ENCODE measurements around the gene S1PR2.

GRCh38 chr19:10246511-10246910, 15.4 kb upstream of the S1PR2 start:
- TF ChIP-seq CTCF (IDR thresholded peaks at IDR 0.05; ENCODE audit: low read depth, low read length, missing input control) (no peak), MAX (IDR thresholded peaks at IDR 0.05) (no peak)
